Measurements from ENCODE around the gene ST6GALNAC5.

- TF ChIP-seq CTCF (IDR thresholded peaks at IDR 0.05) (no peak), POLR2A (IDR thresholded peaks at IDR 0.05) (no peak)
These were observed 189.2 kb downstream of the ST6GALNAC5 start for GRCh38 chr1:77056525-77056924.
